ENCODE results near the gene UTS2B.

GRCh38 chr3:191352014-191352413 lies 21.7 kb upstream of the UTS2B start:
- TF ChIP-seq CTCF (conservative IDR thresholded peaks at IDR 0.05; ENCODE audit: low read depth, low read length), result no peak
- no peak for TF ChIP-seq EZH2 (IDR thresholded peaks at IDR 0.05; ENCODE audit: borderline replicate concordance, low read depth, low read length, poor library complexity, severe bottlenecking)

All from A673 (cell line).